Measurements from ENCODE around the gene PRAC2.

The PRAC2 gene

GRCh38 chr17:48755356-48755755, 32.4 kb downstream of the PRAC2 start:
- no peak for DNase-seq (ENCODE audit: low spot score)

DNA sequence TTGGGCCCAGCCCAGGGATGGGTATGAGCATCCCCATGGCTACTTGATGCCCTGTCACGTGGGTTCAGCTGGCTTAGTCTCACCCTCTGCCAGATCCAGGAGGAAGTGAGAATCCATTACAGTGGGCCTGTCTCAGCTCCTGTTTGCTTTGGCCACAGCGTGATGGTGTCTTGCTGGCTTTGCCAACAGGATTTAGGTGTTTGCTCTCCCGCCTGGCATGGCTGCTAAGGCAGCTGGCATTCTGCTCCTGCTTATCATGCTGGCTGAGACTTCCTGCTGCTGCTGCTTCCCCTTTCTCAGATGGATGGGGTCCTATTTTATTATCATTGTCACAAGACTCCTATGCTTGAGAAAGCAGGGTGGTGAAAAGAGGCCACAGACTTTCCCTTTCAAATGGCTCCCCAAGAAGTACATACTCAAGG, 33.9 kb downstream of the PRAC2 start:
- no peak for DNase-seq (ENCODE audit: low spot score)

GRCh38 chr17:48757524-48757961, 34.6 kb downstream of the PRAC2 start:
- no peak for DNase-seq (ENCODE audit: low spot score)

DNA sequence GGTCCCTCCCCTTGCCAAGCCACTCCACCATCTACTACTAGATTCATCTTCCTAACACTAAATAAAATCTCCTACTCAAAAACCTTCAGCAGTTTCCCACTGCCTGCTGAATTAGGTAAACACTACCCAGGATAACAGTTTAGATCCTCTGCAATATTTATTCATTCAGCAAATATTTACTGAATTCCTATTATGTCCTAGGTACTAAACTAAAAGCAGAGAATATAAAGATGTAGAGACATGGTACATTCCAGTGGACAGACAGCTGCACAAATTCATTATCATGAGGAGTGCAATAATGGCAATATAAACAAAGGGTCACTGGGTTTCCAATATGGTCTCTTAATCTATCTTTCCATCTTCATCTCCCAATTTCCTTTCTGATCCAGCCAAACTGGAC, 36.3 kb downstream of the PRAC2 start:
- no peak for DNase-seq (ENCODE audit: low spot score)

GRCh38 chr17:48760411-48760810, 37.4 kb downstream of the PRAC2 start:
- DNase-seq (ENCODE audit: low spot score), result no peak

- DNase-seq (ENCODE audit: low spot score), result no peak
Observed at GRCh38 chr17:48761114-48761513, 38.1 kb downstream of the PRAC2 start.

DNA sequence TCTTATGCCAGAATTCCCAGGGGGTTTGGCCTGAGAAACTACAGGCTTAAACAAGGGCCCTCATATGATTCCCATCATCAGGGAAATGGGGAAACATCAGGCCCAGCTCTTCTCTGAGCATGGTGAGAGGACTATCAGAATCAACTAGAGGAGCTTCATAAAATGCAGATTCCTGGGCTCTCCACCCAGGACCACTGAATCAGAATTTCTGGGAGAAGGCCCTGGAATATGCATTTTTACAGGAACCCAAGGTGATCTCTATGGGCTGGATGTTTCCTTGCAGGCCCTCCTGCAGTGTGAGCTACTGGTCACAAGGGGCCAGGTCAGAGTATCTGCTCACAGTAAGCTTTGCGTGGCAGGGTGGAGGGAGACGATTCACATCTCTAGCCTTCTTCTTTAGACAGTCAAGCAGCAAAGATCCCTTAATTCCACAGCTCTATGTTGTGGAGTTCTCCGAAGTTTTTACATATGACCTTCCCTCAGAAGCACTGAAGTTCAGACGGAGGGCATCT, 44.3 kb downstream of the PRAC2 start:
- no peak for DNase-seq (ENCODE audit: low spot score)

- no peak for DNase-seq (ENCODE audit: low spot score)
Observed at GRCh38 chr17:48769009-48769675, 46.2 kb downstream of the PRAC2 start.

- no peak for DNase-seq (ENCODE audit: low spot score)
Observed at GRCh38 chr17:48770954-48771353, 48.0 kb downstream of the PRAC2 start.

DNA sequence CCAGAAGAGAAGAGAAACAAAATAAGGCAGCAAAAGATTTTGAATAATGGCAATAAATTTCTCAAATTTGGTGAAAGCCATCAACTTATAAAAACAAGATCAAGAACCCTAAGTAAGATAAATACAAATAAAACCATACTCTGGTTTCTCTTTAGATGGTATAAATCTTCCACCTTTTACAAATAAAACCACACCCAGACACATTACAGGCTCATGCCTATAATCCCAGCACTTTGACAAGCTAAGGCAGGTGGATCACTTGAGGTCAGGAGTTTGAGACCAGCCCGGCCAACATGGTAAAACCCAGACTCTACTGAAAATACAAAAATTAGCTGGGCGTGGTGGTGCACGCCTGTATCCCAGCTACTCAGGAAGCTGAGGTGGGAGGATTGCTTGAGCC, 50.3 kb downstream of the PRAC2 start:
- no peak for DNase-seq (ENCODE audit: low spot score)
